DMS153 treated with DMSO at 0.1 percent for 48 hours (cell line): Measurements from ENCODE around the gene ZCCHC9.
"Not testable (repeated sequence)": the region's sequence is repeated elsewhere in the genome, so short reads cannot be mapped to it uniquely, and the experiment has no call there.

Source experiments
- DNase-seq: peaks from one replicate; lab custom pipeline; 2025; ENCODE audit not compliant: unreplicated experiment; lab: John Stamatoyannopoulos, UW

Gene ZCCHC9, protein sequence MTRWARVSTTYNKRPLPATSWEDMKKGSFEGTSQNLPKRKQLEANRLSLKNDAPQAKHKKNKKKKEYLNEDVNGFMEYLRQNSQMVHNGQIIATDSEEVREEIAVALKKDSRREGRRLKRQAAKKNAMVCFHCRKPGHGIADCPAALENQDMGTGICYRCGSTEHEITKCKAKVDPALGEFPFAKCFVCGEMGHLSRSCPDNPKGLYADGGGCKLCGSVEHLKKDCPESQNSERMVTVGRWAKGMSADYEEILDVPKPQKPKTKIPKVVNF

DNA sequence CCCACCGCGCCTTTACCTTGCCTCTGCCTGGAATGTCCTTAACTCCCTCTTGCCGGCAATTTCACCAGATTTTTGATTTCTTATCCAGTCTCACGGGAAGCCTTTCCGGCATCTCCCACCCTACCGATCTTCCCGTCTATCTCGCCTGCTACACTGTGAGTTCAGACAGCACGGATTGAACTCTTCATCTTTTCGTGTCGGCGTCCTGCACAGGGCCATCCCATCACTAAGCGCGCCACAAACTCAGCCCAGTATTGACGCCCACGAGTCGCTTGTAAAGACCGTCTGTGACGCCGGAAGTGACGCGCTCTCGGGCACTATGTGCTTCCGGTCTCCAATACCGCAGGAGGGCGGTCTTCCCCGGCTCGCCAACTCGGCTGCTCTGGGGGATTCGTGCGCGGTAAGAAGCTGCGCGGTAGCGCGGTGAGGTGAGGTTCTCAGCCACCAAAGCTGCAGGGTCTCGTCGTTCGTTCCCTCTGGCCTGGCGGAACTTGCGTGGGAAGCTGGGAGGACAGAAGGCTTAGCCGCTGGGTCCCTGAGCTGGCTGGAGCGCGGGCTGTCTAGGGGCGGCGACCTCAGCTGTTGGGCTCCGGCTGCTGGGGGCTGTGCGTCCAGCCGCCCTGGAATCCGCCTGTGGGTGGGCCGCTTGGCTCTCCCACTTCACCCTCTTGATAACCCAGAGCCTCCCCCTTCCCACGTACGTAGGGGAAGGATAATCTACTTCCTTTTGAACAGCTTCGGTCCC, at the start of gene ZCCHC9:
ZCCHC9 (plus strand) TSS at position 317 of the 745 bp plus-strand sequence. CDS start 3,171 bp downstream, outside the sequence.
- DNase-seq: peak; percentile 68

DNA sequence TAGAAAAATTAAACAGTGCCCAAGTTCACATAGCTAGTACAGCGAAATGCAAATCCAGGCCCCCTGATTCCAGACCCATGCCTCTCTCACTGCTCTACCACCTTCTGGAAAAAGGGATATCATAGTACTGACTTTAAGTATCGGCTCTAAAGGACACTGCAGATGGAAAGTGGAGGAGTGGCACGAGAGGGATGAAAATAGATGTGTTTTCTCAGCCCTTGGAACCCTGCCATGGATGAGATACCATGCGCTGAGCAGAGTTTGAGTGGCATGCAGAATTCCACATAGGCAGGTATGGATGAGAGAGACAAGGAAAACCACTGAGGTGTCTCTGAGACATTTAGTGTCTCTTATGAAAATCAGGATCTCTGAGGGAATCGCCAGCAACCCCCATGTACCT, 49.5 kb upstream of the ZCCHC9 start:
- DNase-seq: no peak

DNA sequence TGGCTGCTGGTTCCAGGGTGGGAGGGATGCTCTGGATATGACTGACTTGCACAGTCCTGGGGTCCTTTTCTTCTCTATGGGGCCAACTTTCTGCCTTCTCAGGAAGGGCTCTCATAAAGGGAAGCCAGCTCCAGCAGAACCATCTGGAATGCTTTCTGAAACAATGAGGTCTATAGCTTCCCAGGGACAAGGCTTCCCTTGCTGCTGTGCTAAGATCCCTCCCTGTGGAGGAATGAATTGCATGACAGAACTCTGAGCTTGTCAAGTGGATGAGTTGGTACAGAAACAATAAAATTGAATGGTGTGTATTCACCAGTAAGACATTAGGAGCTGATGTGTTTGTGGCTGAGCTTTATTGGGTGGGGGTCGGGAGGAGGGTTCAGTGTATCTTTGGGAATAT, 48.5 kb upstream of the ZCCHC9 start:
- no peak for DNase-seq

DNA sequence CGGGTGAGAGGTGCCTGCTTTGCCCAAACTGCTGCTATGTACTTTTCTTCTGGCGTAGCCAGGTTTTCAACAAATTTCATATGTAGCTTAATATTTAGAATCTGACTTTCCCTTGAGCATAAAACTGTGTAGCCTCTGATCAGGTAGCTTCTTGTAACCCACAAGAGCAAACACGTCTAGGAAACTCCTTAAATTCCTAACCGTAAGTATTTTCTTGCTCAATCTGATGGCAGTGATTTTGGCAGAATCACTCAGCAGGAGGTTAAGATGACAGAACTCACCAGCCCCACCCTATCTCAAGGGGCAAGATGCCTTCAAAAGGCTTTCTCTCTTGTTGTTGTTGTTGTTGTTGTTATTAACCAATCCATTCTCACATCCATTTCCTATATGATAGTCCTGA, 47.5 kb upstream of the ZCCHC9 start:
- no peak for DNase-seq

DNA sequence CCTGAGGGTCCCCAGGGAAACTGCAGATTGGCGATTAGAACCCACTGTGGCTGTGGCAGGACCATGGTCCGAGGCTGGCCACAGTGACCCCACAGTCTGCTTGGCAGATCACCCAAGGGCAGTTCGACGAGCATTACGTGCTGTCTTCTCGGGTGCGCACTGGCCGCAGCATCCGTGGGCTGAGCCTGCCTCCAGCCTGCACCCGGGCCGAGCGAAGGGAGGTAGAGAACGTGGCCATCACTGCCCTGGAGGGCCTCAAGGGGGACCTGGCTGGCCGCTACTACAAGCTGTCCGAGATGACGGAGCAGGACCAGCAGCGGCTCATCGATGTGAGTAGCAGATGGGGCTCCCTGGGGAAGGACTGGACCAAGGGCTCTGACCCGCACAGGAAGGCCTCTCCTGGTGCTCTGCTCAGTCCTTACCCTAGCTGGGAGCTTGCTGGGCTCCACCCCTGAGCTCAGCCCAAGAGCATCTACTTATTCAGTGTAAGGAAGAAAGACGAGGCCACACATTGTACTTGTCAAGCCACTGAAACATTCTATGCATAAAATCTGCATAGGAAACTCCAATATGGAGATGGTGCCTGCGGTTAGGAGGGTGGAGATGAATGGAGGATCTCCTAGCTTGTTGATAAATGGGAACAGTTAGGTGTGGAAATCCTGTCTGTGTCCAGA, 46.4 kb upstream of the ZCCHC9 start:
- DNase-seq: no peak

DNA sequence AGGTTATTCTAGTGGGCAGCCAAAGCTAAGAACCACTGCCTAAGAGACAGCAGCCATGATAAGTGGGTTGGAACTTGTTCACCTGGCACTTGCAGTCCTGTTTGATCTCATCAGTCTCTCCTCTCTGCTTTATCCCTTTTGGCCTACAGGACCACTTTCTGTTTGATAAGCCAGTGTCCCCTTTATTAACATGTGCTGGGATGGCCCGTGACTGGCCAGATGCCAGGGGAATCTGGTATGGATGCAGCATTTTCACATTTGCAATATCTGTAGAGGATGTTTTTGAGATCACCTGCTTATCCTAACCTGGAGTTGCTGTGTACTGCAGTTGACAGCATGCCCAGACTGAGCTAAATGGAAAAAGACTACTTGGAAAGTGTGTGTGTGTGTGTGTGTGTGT, 44.6 kb upstream of the ZCCHC9 start:
- no peak for DNase-seq

DNA sequence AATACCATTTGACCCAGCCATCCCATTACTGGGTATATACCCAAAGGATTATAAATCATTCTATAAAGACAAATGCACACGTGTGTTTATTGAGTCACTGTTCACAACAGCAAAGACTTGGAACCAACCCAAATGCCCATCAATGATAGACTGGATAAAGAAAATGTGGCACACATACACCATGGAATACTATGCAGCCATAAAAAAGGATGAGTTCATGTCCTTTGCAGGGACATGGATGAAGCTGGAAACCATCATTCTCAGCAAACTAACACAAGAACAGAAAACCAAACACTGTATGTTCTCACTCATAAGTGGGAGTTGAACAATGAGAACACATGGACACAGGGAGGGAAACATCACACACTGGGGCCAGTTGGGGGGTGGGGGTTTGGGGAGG, 38.6 kb upstream of the ZCCHC9 start:
- not testable (repeated sequence) for DNase-seq

DNA sequence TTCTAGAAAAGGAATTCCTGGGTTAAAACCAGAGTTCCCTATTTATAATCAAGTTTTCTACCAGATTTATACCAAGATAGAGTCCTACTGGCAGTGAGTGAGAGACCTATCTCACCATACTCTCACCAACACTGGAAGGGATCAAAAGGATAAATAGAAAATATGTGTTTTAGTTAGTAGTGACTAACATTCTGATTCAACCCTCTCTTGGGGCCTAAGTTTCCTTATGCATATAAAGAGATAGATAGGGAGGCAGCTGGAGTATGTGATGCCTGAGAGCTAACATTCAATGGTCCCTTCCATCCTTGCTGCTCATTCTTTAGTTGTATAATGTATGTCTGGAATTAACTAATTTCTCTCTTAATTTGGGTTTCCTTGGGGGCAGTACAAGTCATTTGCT, 36.3 kb upstream of the ZCCHC9 start:
- DNase-seq: no peak

DNA sequence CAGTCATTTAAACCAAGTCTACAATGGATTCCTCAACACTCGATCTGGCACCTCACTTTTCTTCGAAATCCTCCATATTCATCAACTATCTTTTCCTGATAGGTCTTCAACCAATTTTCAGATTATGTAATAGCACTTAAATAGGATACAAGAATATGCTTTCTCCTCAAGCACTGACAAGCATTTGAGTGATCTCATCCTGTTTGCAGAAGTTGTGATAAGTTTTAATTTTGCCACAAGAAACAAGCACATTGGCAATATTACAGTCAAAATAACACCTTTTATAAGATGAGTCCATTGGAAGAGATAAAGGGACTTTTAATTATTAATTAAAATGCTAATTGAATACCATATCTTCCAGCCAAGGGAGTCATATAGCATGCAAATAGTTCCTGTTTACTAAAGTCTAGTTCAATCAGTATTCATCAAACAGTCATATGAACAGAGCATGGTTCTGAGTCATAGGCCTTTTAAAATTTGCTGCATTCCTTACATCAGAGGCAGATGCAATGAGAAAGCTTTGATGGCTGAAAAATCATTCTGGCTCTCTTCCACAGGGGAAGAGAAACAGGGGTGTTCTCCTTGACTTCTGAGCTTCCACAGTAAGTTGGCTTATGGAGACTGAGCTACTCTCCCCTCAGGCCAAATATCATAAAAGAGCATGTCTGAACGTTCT, 32.7 kb upstream of the ZCCHC9 start:
- DNase-seq: no peak

DNA sequence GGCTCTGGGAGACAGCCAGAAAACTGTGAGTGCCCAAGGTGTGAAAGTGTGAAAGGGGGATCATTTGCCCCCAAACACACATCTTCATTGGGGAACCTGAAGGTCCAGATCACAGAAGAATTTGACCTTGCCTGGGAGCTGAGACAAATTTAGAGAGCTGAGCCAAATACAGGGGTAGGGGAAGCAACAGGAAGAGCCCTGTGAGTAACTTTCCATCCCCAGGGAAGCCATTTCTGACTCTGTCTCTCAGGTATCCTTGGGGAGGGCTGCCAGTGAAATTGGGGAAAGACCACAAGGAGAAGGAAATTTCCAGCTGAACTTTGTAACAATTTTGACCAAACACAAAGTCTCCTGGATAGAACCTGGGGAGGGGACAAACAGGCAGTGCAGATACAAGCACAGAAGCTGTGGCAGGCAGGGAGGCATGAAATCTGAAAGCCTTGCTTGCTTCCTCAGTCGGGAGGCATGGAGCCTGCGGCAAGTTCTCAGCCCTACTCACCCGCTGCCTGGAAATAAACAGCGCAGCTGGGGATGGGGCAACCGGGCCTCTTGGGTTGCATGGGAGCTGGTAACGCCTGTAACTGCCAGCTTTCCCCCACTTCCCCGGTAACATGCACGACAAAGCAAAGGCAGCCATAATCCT, 31.5 kb upstream of the ZCCHC9 start:
- DNase-seq: no peak

DNA sequence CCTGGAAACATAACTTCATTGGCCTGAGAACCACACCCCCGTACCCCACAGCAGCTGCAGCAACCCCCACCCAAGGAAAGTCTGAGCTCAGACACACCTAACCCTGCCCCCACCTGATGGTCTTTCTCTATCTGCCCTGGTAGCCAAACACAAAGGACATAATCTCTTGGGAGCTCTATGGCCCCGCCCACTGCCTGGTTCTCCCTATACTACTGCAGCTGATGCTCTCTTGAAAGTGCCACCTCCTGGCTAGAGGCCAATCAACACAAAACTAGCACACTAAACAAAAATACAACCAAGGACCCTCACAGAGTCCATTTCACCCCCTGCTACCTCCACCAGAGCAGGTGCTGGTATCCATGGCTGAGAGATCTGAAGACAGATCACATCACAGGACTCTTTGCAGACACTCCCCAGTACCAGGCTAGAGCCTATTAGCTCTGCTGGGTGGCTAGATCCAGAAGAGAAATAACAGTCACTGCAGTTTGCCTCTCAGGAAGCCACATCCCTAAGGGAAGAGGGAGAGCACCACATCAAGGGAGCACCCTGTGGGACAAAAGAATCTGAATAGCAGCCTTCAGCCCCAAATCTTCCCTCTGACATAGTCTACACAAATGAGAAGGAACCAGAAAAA, 30.9 kb upstream of the ZCCHC9 start:
- DNase-seq: peak; percentile 25

DNA sequence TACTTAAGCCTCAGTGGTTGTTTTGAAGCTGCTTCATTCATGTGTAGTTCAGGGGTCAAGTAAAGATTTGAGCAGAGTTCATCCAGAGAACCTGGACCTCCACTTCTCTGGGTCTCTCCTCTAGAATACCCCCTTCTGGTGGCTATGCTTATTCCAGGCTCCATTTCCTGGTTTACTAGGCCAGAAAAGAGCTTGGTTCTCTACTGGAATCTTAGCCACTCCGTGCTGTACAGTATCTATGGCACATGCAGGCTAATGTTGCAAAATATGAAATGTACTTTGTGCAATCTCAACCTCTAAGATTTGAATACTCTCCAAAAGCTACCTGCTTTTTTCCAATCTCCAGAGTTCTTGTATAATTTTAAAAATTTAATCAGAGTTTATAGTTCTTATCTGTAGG, 17.4 kb upstream of the ZCCHC9 start:
- no peak for DNase-seq

DNA sequence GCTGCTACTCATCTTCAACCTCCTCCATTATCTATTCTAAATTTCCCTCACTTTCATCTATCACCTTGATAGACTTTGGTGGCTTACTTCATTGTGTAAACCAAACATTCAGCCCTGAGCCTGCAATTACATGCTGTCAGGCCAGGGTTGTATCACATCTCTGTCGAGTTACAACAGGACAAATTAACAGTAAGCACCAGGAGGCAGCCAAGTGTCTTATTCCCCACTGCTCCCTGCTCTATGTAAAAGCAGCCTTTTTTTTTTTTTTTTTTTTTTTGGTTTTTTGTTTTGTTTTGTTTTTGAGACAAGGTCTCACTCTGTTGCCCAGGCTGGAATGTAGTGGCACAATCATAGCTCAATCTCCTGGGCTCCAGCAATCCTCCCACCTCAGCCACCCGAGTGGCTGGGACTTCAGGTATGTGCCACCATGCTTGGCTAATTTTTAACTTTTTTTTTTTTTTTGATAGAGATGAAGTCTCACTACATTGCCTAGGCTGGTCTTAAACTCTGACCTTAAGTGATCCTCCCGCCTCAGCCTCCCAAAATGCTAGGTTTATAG, 15.2 kb upstream of the ZCCHC9 start:
- DNase-seq: no peak

DNA sequence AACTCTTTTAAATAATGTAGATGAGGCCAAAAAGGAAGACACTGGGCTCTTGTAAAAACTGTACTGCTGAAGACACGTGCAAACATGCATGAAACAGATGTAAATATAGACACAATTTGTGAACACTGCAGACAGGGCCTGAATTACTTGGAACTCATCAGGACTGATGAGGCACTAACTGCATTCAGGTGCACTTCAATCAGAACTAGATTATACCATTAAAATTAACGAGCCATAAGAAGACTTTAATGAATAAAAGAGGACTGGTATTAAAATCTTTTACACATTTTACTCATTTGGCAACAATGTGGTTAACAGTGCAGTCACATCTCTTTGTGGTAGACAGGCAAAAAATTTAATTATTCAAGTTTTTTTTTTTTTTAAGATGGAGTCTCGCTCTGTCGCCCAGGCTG, 13.4 kb upstream of the ZCCHC9 start:
- no peak for DNase-seq

DNA sequence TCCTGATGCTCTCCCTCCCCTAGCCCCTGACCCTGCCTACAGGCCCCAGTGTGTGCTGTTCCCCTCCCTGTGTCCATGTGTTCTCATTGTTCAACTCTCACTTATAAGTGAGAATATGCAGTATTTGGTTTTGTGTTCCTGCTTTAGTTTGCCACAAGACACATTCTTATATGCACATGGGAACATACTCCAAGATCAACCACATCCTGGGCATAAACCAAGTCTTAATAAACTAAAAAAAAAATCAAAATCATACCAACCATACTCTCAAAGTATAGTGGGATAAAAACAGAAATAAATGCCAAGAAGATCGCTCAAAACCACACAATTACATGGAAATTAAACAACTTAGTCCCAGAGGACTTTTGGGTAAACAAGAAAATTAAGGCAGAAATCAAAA, 11.2 kb upstream of the ZCCHC9 start:
- no peak for DNase-seq

DNA sequence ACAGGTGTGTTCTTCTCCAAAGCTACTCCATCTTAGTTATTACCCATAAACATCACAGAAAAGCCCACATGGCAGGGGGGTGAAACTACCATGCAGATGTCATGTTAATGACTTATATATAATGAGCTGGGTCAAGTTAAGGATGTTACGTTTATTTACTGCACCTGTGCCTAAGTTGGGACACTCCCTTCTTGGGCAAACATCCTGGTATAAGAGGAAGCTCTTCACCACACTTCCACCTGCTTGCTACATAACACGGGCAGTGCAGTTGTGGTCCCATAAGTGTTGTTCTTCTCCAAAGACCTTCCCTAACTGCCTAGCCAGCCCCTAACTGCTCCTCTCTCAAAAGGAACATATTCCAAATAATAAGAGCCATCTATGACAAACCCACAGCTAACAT, 9.3 kb upstream of the ZCCHC9 start:
- DNase-seq: no peak

DNA sequence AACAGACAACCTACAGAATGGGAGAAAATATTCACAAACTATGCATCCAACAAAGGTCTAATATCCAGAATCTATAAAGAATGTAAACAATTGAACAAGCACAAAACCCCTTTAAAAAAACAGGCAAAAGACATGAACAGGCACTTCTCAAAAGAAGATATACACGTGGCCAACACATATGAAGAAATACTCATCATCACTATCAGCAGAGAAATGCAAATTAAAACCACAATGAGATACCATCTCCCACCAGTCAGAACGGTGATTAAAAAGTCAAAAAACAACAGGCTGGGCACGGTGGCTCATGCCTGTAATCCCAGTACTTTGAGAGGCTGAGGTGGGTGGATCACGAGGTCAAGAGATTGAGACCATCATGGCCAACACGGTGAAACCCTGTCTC, 7.4 kb upstream of the ZCCHC9 start:
- DNase-seq: not testable (repeated sequence)

DNA sequence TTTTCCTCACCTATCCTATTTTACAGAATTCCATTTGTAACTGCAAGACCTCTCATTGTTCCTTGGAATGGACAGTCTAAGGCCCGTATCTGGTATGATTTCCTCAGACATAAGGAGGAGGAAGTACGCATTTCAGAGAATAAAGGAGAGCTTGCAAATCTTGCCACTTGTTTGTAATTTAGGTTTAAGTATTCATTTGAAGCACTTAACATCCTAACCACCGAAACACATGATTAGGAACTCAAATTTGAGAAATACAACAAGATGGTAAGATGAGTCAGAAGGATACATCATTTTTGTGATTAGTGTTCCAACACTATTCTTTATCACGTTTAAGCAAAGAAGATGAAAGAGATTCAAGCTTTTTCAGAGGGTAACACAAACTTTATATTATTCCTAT, 3.9 kb upstream of the ZCCHC9 start:
- no peak for DNase-seq

DNA sequence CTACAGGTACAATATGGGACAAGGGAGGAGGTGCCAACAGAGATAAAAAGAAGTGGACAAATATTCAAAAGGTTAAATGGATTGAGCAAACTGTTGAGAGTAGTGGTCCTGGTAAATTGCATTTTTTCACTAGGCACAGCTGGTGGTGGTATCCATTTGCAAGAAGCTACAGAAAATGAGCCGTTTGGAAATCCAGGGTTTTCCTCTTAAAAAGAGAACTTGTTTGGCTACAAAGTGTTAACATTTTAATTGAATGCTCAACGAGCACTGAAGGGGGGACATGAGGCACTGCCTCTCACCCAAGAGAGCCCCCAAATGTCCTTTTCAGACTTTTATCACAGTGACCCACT, 491 bp upstream of the ZCCHC9 start:
- no peak for DNase-seq

DNA sequence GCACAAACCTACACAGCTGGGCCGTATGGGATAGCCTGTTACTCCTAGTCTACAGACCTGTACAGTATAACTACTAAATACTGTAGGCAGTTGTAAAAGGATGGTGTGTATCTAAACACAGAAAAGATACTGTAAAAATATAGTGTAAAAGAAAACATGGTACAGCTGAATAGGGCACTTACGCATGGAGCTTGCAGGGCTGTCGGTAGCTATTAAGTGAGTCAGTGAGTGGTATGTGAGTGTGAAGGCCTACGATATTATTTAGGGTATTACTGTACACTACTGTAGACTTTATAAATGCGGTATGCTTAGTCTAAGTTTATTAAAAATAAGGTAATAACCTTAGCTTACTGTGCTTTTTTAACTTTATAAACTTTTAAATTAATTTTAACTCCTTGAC, 1.2 kb downstream of the ZCCHC9 start:
- DNase-seq: no peak
